ENCODE measurements around the gene TASP1. TPM values are rescaled to one million over a fixed set of nuclear protein-coding genes. Genes with fewer than 3 reads are reported as not detected.

The TASP1 gene
- total RNA-seq, 4 donors from 2014 or later = 11.6 to 15.7 (median 13.0) TPM

- Histone ChIP-seq H3K36me3 (peaks cover 0 to 4% (median 0%) of the 10 kb centered on the region in 4 donors), H3K27me3 (no peaks in the 10 kb centered on the region), H3K4me3 (no peak overlapping the region), H3K27ac (replicated peaks in 1 of 4) (no peak overlapping the region), H3K9me3 (no peaks in the 10 kb centered on the region), H3K4me1 (peaks cover 0 to 5% (median 0%) of the 10 kb centered on the region in 4 donors)
- TF ChIP-seq EP300 (IDR thresholded peaks at IDR 0.05) = no peak
- TF ChIP-seq CTCF (IDR thresholded peaks at IDR 0.05) = no peak
- TF ChIP-seq POLR2A (IDR thresholded peaks at IDR 0.05; ENCODE audit: low read depth) = no peak
- no peak for TF ChIP-seq POLR2AphosphoS5 (IDR thresholded peaks at IDR 0.05)
- no peak for DNase-seq (ENCODE audit: extremely low spot score)
- intact Hi-C loops (cut with DNase I) = no loop called here
- WGBS = 94% methylated on average over 3 of the region's 3 CpGs
Measured at GRCh38 chr20:13419477-13419876, 219.3 kb downstream of the TASP1 start.

- no peak for TF ChIP-seq EP300 (IDR thresholded peaks at IDR 0.05)
- no peak for TF ChIP-seq POLR2A (IDR thresholded peaks at IDR 0.05; ENCODE audit: low read depth)
- no peak for TF ChIP-seq POLR2AphosphoS5 (IDR thresholded peaks at IDR 0.05)
- Histone ChIP-seq H3K9me3 (no peaks in the 10 kb centered on the region), H3K27me3 (no peaks in the 10 kb centered on the region), H3K4me1 (peaks cover 0 to 5% (median 0%) of the 10 kb centered on the region in 4 donors), H3K27ac (replicated peaks in 1 of 4) (no peak overlapping the region), H3K4me3 (no peak overlapping the region), H3K36me3 (peaks cover 0 to 4% (median 0%) of the 10 kb centered on the region in 4 donors)
- intact Hi-C loops (cut with DNase I) = no loop called here
- DNase-seq (ENCODE audit: extremely low spot score) = no peak
Measured at GRCh38 chr20:13418263-13419229, 220.2 kb downstream of the TASP1 start.

GRCh38 chr20:13416531-13416930 is 222.2 kb downstream of the TASP1 start:
- WGBS = 87% methylated on average over 3 of the region's 3 CpGs
- Histone ChIP-seq H3K27me3 (no peaks in the 10 kb centered on the region), H3K4me3 (no peak overlapping the region), H3K27ac (replicated peaks in 1 of 4) (no peak overlapping the region), H3K36me3 (peaks cover 0 to 4% (median 0%) of the 10 kb centered on the region in 4 donors), H3K4me1 (peaks cover 0 to 23% (median 13%) of the 10 kb centered on the region in 4 donors), H3K9me3 (no peaks in the 10 kb centered on the region)
- DNase-seq (ENCODE audit: extremely low spot score) = no peak
- intact Hi-C loops (cut with DNase I) = no loop called here
- TF ChIP-seq POLR2A (IDR thresholded peaks at IDR 0.05; ENCODE audit: low read depth) (no peak), EP300 (IDR thresholded peaks at IDR 0.05) (no peak), CTCF (IDR thresholded peaks at IDR 0.05) (no peak), POLR2AphosphoS5 (IDR thresholded peaks at IDR 0.05) (no peak)

- DNase-seq (ENCODE audit: extremely low spot score) = no peak
- H3K27me3 ChIP-seq = no peaks in the 10 kb centered on the region
- TF ChIP-seq POLR2A (IDR thresholded peaks at IDR 0.05; ENCODE audit: low read depth) (no peak), EP300 (IDR thresholded peaks at IDR 0.05) (no peak), CTCF (IDR thresholded peaks at IDR 0.05) (no peak), POLR2AphosphoS5 (IDR thresholded peaks at IDR 0.05) (no peak)
- H3K4me3 ChIP-seq = no peak overlapping the region
- H3K36me3 ChIP-seq = peaks cover 0 to 4% (median 0%) of the 10 kb centered on the region in 4 donors
- 64% methylated on average over 3 of the region's 3 CpGs for WGBS
- intact Hi-C loops (cut with DNase I) = no loop called here
- H3K27ac ChIP-seq (replicated peaks in 1 of 4) = peak overlapping the region in 1 of 4 donors; percentile 66
- H3K9me3 ChIP-seq = no peaks in the 10 kb centered on the region
- H3K4me1 ChIP-seq = peaks cover 0 to 30% (median 16%) of the 10 kb centered on the region in 4 donors
Measured at GRCh38 chr20:13412806-13413445, 225.8 kb downstream of the TASP1 start.

GRCh38 chr20:13404293-13404692 is 234.4 kb downstream of the TASP1 start:
- Histone ChIP-seq H3K9me3 (no peaks in the 10 kb centered on the region), H3K27me3 (no peaks in the 10 kb centered on the region), H3K4me3 (no peak overlapping the region), H3K4me1 (peaks cover 0 to 14% (median 2%) of the 10 kb centered on the region in 4 donors), H3K27ac (replicated peaks in 1 of 4) (no peak overlapping the region), H3K36me3 (no peaks in the 10 kb centered on the region)
- intact Hi-C loops (cut with DNase I) = no loop called here
- TF ChIP-seq CTCF (IDR thresholded peaks at IDR 0.05) (no peak), EP300 (IDR thresholded peaks at IDR 0.05) (no peak), POLR2A (IDR thresholded peaks at IDR 0.05; ENCODE audit: low read depth) (no peak), POLR2AphosphoS5 (IDR thresholded peaks at IDR 0.05) (no peak)
- DNase-seq (ENCODE audit: extremely low spot score) = no peak
- WGBS = 97% methylated on average over 4 of the region's 4 CpGs

Measured in esophagus muscularis mucosa (tissue), 4 donors.